Fibroblast of lung (primary cell): Measurements from ENCODE around the gene PKP1.

Source experiments
- CTCF ChIP-seq, 2 donors: IDR thresholded peaks in 1 of 2; conservative IDR thresholded peaks in 1 of 2; 1 replicate in 1 of 2; 2 replicates in 1 of 2; pipeline ENCODE4 v1.5.1; 2011 to 2012; ENCODE audit warnings: low read length in 2 of 2, control low read depth in 1 of 2, inconsistent platforms in 1 of 2, low read depth in 1 of 2, mild to moderate bottlenecking in 1 of 2
- EZH2 ChIP-seq: IDR thresholded peaks from 2 replicates; pipeline ENCODE4 v1.5.1; 2012; ENCODE audit warnings: low read length, control low read depth, mild to moderate bottlenecking; ENCODE audit errors: missing control alignments

- TF ChIP-seq CTCF (conservative IDR thresholded peaks at IDR 0.05 in 1 of 2, IDR thresholded peaks at IDR 0.05 in 1 of 2; ENCODE audit: low read depth in 1 of 2, low read length in 2 of 2) (no peak), EZH2 (no peak)
These were observed 61.7 kb downstream of the PKP1 start for GRCh38 chr1:201345081-201345355.
